Liver (tissue), 2 donors: ENCODE measurements around the gene TNS3.

Source experiments
- CTCF ChIP-seq: fragments of 150-350 bp; IDR thresholded peaks from 2 replicates; pipeline ENCODE4 v1.5.1; 2017; ENCODE audit warnings: improper control_type of control experiment, low read depth, low read length; ENCODE audit not compliant: missing input control
- TF ChIP-seq, protein P1 (sequence below): IDR thresholded peaks from 2 replicates; pipeline ENCODE4 v1.6.1; 2016; ENCODE audit warnings: antibody characterized with exemption
- donor health status: healthy.

DNA sequence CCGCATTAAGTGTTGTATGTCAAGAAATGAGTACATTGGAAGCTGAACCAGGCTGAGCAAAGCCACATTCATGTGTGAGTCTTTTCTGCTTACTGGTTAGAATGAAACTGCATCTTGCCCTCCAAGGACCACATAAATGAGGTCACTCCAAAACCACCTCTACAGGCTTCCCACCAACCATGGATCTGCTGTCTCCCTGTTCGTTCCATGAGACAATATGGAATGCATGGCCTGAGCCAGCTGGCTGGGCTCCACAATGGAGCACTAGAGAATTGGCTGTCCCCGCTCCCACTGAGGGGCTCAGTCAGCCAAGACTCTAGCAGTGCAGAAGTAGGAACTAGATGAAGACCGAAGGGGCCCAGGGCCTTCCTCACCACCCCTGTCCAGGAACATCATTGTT, 120.8 kb downstream of the TNS3 start:
- TF ChIP-seq CTCF = no peak
- TF ChIP-seq, protein P1, sequence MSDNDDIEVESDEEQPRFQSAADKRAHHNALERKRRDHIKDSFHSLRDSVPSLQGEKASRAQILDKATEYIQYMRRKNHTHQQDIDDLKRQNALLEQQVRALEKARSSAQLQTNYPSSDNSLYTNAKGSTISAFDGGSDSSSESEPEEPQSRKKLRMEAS = no peak
